CD4-positive, CD25-positive, alpha-beta regulatory T cell (primary cell): Measurements from ENCODE around the gene DOK7. TPM values are rescaled to one million over a fixed set of nuclear protein-coding genes. Genes with fewer than 3 reads are reported as not detected.

ENCODE experiments used
- ATAC-seq, 2 donors: fragments of 150-1000 bp; cut with Tn5 transposase; one replicate each; pipeline ENCODE4 v1.10.0; 2021; ENCODE audit warnings: low read depth in 2 of 2, moderate number of reproducible peaks in 2 of 2, moderate library complexity in 1 of 2
- DNase-seq, 3 donors: peaks; one replicate each; pipeline versions ENCODE4 v3.0.0 to v3.0.0-alpha.2; 2012 to 2022; ENCODE audit warnings: mixed read lengths in 1 of 3
- H3K27ac ChIP-seq: one replicate; pipeline ENCODE4 v1.7.0; 2013; ENCODE audit warnings: mild to moderate bottlenecking, low read length; ENCODE audit not compliant: insufficient read depth, poor library complexity, severe bottlenecking
- H3K27me3 ChIP-seq: one replicate; pipeline ENCODE4 v1.7.0; 2013; ENCODE audit warnings: low read length; ENCODE audit not compliant: control insufficient read depth, insufficient read depth
- H3K36me3 ChIP-seq: one replicate; pipeline ENCODE4 v1.7.0; 2013; ENCODE audit warnings: mild to moderate bottlenecking, low read length, moderate library complexity; ENCODE audit not compliant: control insufficient read depth, insufficient read depth
- H3K4me1 ChIP-seq: 2 replicates; pipeline ENCODE4 v1.7.0; 2013; ENCODE audit warnings: mild to moderate bottlenecking, low read length; ENCODE audit not compliant: insufficient read depth, control insufficient read depth, poor library complexity, severe bottlenecking
- H3K4me3 ChIP-seq: one replicate; pipeline ENCODE4 v1.7.0; 2013; ENCODE audit warnings: low read depth, mild to moderate bottlenecking, low read length, moderate library complexity
- H3K9me3 ChIP-seq, 2 experiments: 1 replicate in 1 of 2; 2 replicates in 1 of 2; pipeline ENCODE4 v1.7.0; 2013; ENCODE audit warnings: low read length in 2 of 2, mild to moderate bottlenecking in 1 of 2, moderate library complexity in 1 of 2; ENCODE audit not compliant: control insufficient read depth in 2 of 2
- H3K27ac Mint-ChIP-seq, 3 donors: one replicate each; pipeline ENCODE4 v1.8.0; 2020 to 2022; ENCODE audit warnings: mild to moderate bottlenecking in 3 of 3, mixed read lengths in 3 of 3, moderate library complexity in 2 of 3
- H3K27me3 Mint-ChIP-seq: one replicate; pipeline ENCODE4 v1.8.0; 2022; ENCODE audit warnings: mild to moderate bottlenecking, mixed read lengths
- H3K36me3 Mint-ChIP-seq: one replicate; pipeline ENCODE4 v1.8.0; 2020; ENCODE audit warnings: mixed read lengths
- H3K4me1 Mint-ChIP-seq, 4 donors: one replicate each; pipeline ENCODE4 v1.8.0; 2020 to 2022; ENCODE audit warnings: mixed read lengths in 4 of 4, mild to moderate bottlenecking in 1 of 4
- H3K4me3 Mint-ChIP-seq, 4 donors: one replicate each; pipeline ENCODE4 v1.8.0; 2020 to 2022; ENCODE audit warnings: mild to moderate bottlenecking in 4 of 4, mixed read lengths in 4 of 4, moderate library complexity in 3 of 4
- H3K9me3 Mint-ChIP-seq, 7 donors: one replicate each; pipeline ENCODE4 v1.8.0; 2020 to 2022; ENCODE audit warnings: mixed read lengths in 7 of 7, mild to moderate bottlenecking in 3 of 7, moderate library complexity in 2 of 7
- polyA plus RNA-seq, 4 donors: library from polyadenylated mRNA; unstranded; fragments of 300-500 nt; fragmentation: Illumina TruSeq; gene quantifications; one replicate each; pipeline ENCODE4 v1.2.3, GENCODE V29; 2021
- total RNA-seq: library from RNA; stranded (reverse); gene quantifications from one replicate; pipeline ENCODE4 v1.2.3, GENCODE V29; 2022

Gene DOK7
- total and polyA plus RNA-seq, 5 donors from 2014 or later: 0.08 to 0.14 TPM; not detected in 3

DNA sequence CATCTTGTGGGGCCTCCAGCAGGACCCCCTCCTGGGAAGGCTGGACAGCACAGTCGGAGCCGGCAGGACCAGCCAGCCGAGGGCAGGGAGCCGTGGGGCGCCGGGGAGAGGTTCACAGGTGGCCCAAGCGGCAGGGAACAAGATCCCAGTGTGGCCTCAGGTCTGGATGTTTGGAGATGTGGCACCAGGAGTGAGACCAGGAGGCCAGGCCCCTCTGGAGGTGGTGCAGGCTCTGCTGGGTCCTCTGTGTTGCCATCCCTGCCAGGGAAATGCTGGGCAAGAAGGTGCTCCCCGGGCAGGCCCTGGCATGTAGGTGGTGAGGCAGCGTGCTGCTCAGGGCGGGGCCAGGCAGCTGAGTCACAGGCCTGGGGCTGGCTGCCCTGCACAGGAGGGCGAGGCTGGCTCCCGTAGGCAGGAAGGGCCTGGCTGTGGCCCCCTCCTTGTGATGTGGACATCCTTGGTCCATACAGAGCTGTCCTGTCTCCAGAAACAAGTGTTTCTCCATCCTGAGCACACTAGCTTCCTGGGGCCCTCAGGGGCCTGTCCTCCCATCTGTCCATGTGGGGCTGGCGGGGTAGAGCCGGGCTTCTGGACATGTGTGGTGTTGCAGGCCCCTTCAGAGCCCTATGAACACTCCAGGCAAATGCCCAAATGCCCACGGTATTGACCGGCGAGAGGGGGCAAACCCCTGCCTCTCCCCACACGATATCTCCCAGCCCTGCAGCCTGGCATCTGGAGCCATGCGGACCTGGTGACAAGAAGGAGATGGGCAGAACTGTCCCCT, 26.1 kb upstream of the DOK7 start:
- Mint-ChIP-seq H3K4me3 (no peak overlapping the region), H3K4me1 (no peaks in the 10 kb centered on the region), H3K9me3 (no peaks in the 10 kb centered on the region), H3K27me3 (no peaks in the 10 kb centered on the region), H3K27ac (no peak overlapping the region), H3K36me3 (no peaks in the 10 kb centered on the region)
- Histone ChIP-seq H3K27ac (no peak overlapping the region), H3K9me3 (no peaks in the 10 kb centered on the region), H3K27me3 (no peaks in the 10 kb centered on the region), H3K36me3 (no peaks in the 10 kb centered on the region), H3K4me1 (no peaks in the 10 kb centered on the region), H3K4me3 (no peak overlapping the region)
- DNase-seq (peak in 1 of 3 donors; percentile 68), ATAC-seq (no peak)

DNA sequence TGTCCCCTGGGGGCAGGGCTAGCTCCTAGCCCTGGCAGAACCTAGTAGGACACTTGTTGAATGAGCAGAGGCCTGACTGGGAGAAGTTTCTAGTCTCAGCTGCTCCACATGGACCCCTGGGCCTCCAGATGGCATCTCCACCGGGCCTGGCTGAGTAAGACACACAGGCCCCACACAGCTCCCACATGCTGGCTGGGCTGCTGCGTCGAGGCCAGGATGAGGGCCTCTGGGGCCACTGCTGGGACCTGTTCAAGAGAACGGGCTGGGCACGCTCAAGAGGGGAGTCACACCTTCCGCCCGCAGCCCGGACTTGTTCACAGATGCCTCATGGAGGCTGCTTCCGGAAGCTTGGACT, 25.5 kb upstream of the DOK7 start:
- no peaks in the 10 kb centered on the region for H3K27me3 Mint-ChIP-seq
- no peaks in the 10 kb centered on the region for H3K9me3 Mint-ChIP-seq
- no peak overlapping the region for H3K27ac ChIP-seq
- H3K4me3 ChIP-seq: no peak overlapping the region
- no peak overlapping the region for H3K27ac Mint-ChIP-seq
- no peaks in the 10 kb centered on the region for H3K4me1 Mint-ChIP-seq
- no peaks in the 10 kb centered on the region for H3K9me3 ChIP-seq
- H3K36me3 ChIP-seq: no peaks in the 10 kb centered on the region
- no peaks in the 10 kb centered on the region for H3K27me3 ChIP-seq
- no peak overlapping the region for H3K4me3 Mint-ChIP-seq
- DNase-seq (no peak), ATAC-seq (no peak)
- no peaks in the 10 kb centered on the region for H3K4me1 ChIP-seq
- H3K36me3 Mint-ChIP-seq: no peaks in the 10 kb centered on the region

DNA sequence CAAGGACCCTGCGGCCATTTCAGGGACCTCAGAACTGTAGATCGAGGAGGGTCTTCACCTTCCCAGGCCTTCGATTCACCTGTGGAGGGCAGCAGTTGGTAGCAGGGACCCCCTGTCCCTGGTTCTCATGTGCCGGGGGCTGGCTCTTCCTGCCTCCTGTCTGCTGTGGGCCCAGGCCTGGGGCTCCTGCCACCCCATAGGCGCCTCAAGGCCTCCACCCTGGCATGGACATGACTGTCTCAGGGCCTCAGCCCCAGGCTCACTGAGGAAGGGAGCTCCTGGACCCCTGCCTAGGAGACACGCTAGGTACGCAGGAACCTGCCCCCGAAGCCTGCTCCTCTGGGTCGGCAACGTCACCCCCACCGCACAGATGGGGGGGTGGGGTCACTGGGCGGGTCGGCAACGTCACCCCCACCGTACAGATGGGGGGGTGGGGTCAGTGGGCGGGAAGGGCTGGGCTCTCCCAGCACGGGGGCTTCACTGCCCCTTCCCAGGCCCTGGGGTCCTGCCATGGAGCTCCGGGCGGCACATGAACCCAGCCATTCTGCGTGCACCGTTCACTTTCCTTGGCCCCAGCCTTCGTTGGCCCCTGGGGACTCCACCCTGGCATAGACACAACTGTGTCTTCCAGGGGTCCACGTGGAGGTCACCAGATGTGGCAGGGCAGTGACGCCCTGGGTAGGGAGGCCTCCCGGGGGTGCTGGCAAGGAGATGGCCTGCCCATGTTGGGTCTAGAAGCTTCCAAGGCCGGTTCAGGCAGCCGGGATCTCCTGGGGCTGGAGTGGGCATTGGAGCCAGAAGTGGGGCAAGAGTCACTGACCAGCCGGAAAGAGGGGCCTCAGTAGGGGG, 24.9 kb upstream of the DOK7 start:
- Mint-ChIP-seq H3K36me3 (no peaks in the 10 kb centered on the region), H3K27me3 (no peaks in the 10 kb centered on the region), H3K4me3 (no peak overlapping the region), H3K27ac (no peak overlapping the region), H3K4me1 (no peaks in the 10 kb centered on the region), H3K9me3 (no peaks in the 10 kb centered on the region)
- Histone ChIP-seq H3K36me3 (no peaks in the 10 kb centered on the region), H3K27ac (no peak overlapping the region), H3K4me3 (no peak overlapping the region), H3K9me3 (no peaks in the 10 kb centered on the region), H3K27me3 (no peaks in the 10 kb centered on the region), H3K4me1 (peaks cover 1% of the 10 kb centered on the region)
- DNase-seq (no peak), ATAC-seq (no peak)

DNA sequence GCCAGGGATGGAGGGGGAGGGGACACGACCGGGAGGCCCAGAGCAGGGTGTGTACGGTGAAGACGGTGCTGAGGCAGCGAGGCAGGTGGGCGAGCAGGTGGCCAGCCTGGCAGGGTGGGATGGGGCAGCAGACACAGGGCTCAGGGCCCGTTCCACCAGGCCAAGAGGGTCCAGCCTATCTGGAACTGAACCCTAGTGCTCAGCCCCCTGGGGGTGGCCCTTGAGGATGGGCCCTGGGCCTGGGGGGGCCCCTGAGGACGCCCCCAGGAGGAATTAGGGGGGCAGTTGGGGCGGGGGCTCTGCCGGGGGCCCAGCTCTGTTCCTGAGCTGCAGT, 24.3 kb upstream of the DOK7 start:
- ATAC-seq: no peak
- no peaks in the 10 kb centered on the region for H3K9me3 ChIP-seq
- H3K27ac Mint-ChIP-seq: no peak overlapping the region
- DNase-seq: no peak
- H3K4me1 ChIP-seq: peaks cover 7% of the 10 kb centered on the region
- no peaks in the 10 kb centered on the region for H3K27me3 ChIP-seq
- H3K27ac ChIP-seq: no peak overlapping the region
- H3K4me1 Mint-ChIP-seq: no peaks in the 10 kb centered on the region
- no peaks in the 10 kb centered on the region for H3K9me3 Mint-ChIP-seq
- H3K27me3 Mint-ChIP-seq: no peaks in the 10 kb centered on the region
- H3K36me3 Mint-ChIP-seq: no peaks in the 10 kb centered on the region
- no peak overlapping the region for H3K4me3 ChIP-seq
- H3K4me3 Mint-ChIP-seq: no peak overlapping the region
- no peaks in the 10 kb centered on the region for H3K36me3 ChIP-seq

DNA sequence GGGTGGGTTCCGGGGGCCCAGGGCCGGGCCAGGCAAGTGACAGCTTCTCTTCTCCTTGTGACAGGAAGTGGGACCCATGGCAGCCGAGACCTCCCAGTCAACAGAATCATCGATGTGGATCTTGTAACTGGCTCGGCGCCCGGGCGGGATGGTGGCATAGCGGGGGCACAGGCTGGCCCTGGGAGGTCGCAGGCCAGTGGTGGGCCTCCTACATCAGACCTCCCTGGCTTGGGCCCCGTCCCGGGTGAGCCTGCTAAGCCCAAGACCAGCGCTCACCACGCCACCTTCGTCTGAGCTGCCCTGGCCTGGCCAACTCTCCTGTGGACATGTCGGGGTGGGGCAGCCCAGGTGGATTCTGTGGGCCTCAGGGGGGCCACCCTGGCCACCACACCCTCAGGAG, 23.7 kb upstream of the DOK7 start:
- no peak overlapping the region for H3K27ac ChIP-seq
- no peak overlapping the region for H3K27ac Mint-ChIP-seq
- no peaks in the 10 kb centered on the region for H3K36me3 Mint-ChIP-seq
- DNase-seq (no peak), ATAC-seq (no peak)
- H3K9me3 ChIP-seq: no peaks in the 10 kb centered on the region
- no peaks in the 10 kb centered on the region for H3K9me3 Mint-ChIP-seq
- no peaks in the 10 kb centered on the region for H3K4me1 Mint-ChIP-seq
- H3K4me3 ChIP-seq: no peak overlapping the region
- peaks cover 7% of the 10 kb centered on the region for H3K4me1 ChIP-seq
- no peaks in the 10 kb centered on the region for H3K27me3 Mint-ChIP-seq
- no peaks in the 10 kb centered on the region for H3K36me3 ChIP-seq
- no peaks in the 10 kb centered on the region for H3K27me3 ChIP-seq
- H3K4me3 Mint-ChIP-seq: no peak overlapping the region

DNA sequence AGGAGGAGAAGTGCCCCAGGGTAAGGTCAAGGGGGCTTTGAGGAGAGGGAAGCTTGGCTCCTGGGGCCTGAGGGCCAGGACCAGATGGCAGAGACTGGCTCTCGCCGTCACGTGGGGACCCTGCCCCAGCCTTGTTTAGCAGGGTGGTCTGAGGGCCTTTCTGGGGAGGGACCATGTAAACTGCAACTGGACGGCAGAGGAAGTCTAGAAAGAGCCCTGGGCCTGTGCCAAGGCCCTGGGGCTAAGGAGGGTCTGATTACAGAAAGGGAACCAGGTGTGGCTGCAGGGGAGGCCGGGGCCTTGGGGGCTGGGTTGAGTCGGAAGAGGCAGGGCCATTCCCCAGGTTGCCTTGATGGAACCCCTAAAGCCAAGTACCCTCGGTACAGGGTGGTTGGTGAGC, 23.1 kb upstream of the DOK7 start:
- no peak for ATAC-seq
- H3K27ac Mint-ChIP-seq: no peak overlapping the region

DNA sequence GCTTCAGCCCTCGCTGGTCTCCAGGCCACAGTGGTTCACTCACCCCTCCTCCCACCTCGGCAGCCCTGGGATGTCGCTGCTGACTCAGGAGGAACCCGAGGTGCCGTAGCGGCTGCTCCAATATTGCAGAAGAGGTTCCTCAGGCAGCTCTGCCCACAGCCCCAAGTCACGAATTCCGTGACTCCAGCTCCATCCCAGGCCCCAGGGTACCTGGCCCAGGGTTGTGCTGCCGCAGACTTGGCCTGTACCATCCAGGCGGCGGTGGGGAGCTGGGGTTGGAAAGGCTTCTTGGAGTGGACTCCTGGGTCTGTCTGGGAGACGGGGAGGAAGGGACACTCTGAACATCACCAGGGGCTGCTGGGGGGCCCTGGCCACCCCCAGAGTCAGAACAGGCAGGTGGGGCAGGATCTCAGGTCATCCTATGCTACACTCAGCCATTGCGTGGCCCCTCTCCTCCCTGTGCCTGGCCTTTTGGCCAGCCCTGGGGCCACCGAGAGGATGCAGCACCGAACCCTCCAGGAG, 22.1 kb upstream of the DOK7 start:
- Histone ChIP-seq H3K9me3 (no peaks in the 10 kb centered on the region), H3K4me1 (peaks cover 7% of the 10 kb centered on the region), H3K27me3 (no peaks in the 10 kb centered on the region), H3K27ac (no peak overlapping the region), H3K4me3 (no peak overlapping the region), H3K36me3 (no peaks in the 10 kb centered on the region)
- ATAC-seq: no peak
- no peak overlapping the region for H3K27ac Mint-ChIP-seq
- no peak overlapping the region for H3K4me3 Mint-ChIP-seq
- H3K27me3 Mint-ChIP-seq: no peaks in the 10 kb centered on the region
- H3K9me3 Mint-ChIP-seq: no peaks in the 10 kb centered on the region
- H3K4me1 Mint-ChIP-seq: no peaks in the 10 kb centered on the region
- DNase-seq: no peak
- no peaks in the 10 kb centered on the region for H3K36me3 Mint-ChIP-seq

More for the DNA sequence above, 23.1 kb upstream of the DOK7 start:
- Mint-ChIP-seq H3K9me3 (no peaks in the 10 kb centered on the region), H3K4me3 (no peak overlapping the region), H3K27me3 (no peaks in the 10 kb centered on the region), H3K36me3 (no peaks in the 10 kb centered on the region), H3K4me1 (no peaks in the 10 kb centered on the region)
- Histone ChIP-seq H3K4me1 (peaks cover 7% of the 10 kb centered on the region), H3K27ac (no peak overlapping the region), H3K4me3 (no peak overlapping the region), H3K27me3 (no peaks in the 10 kb centered on the region), H3K9me3 (no peaks in the 10 kb centered on the region), H3K36me3 (no peaks in the 10 kb centered on the region)
- DNase-seq: no peak
